ENCODE measurements around the gene SLC39A6. TPM values are rescaled to one million over a fixed set of nuclear protein-coding genes. Genes with fewer than 3 reads are reported as not detected.
"Not testable (repeated sequence)": the region's sequence is repeated elsewhere in the genome, so short reads cannot be mapped to it uniquely, and the experiment has no call there.

SLC39A6 gene
- total RNA-seq, 4 donors from 2014 or later: 15.4 to 55.2 (median 43.6) TPM

DNA sequence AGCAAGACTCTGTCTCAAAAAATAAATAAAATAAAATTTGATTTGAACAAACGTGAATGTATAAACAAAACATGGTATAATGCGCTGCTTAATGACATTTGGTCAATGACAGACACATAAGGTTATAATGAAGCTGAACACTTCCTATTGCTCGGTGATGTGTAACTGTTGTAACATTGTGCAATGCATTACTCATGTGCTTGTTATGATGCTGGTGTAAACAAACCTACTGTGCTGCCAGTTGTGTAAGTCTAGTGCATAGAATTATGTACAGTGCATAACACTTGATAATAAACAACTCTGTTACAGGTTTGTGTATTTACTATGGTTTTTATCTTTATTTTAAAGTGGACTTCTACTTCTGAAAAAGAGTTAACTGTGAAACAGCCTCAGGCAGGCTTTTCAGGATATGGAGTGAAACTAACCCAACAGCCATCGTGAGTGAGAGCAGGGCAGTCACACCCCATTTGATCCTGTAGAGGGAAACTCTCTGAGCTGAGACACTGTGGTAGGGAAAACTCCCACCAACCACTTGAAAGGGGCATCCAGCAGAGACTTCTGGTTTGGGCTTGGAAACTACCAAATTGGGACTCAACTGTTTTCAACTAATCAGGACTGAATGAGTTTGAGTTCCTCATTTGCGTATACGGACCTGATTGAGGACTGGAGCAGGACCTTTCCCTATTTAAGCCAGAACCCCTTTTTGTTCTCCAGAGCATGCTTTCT, 53.1 kb downstream of the SLC39A6 start:
- intact Hi-C loops (cut with DNase I): no loop called here
- H3K27ac ChIP-seq: no peak overlapping the region
- WGBS, 2 donors: 56% methylated on average over 6 of the region's 6 CpGs
- H3K4me1 ChIP-seq: peaks cover 0 to 5% (median 0%) of the 10 kb centered on the region in 3 donors
- peaks cover 0 to 4% (median 0%) of the 10 kb centered on the region in 4 donors for H3K27me3 ChIP-seq
- TF ChIP-seq, protein P1, sequence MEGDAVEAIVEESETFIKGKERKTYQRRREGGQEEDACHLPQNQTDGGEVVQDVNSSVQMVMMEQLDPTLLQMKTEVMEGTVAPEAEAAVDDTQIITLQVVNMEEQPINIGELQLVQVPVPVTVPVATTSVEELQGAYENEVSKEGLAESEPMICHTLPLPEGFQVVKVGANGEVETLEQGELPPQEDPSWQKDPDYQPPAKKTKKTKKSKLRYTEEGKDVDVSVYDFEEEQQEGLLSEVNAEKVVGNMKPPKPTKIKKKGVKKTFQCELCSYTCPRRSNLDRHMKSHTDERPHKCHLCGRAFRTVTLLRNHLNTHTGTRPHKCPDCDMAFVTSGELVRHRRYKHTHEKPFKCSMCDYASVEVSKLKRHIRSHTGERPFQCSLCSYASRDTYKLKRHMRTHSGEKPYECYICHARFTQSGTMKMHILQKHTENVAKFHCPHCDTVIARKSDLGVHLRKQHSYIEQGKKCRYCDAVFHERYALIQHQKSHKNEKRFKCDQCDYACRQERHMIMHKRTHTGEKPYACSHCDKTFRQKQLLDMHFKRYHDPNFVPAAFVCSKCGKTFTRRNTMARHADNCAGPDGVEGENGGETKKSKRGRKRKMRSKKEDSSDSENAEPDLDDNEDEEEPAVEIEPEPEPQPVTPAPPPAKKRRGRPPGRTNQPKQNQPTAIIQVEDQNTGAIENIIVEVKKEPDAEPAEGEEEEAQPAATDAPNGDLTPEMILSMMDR (IDR thresholded peaks at IDR 0.05): no peak
- no peak for TF ChIP-seq POLR2A (IDR thresholded peaks at IDR 0.05)
- H3K36me3 ChIP-seq: no peaks in the 10 kb centered on the region
- DNase-seq: no peak
- peaks cover 0 to 4% (median under 1%) of the 10 kb centered on the region in 3 donors for H3K9me3 ChIP-seq
- H3K4me3 ChIP-seq: no peak overlapping the region

DNA sequence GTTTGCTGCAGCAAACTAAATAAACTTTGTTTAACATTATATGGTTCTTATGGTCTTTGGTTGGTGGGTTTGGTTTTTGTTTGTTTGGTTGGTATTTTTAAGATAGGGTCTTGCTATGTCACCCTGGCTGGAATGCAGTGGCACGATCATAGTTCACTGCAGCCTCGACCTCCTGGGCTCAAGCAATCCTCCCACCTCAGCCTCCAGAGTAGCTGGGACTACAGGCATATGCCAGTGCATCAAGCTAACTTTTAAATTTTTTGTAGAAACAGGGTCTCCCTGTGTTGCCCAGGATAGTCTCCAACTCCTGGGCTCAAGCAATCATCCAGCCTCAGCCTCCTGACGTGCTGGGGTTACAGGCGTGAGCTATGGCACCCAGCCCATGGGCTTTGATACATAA, 54.7 kb downstream of the SLC39A6 start:
- H3K4me3 ChIP-seq: no peak overlapping the region
- DNase-seq: no peak
- no peak overlapping the region for H3K27ac ChIP-seq
- H3K4me1 ChIP-seq: peaks cover 0 to 5% (median 0%) of the 10 kb centered on the region in 3 donors
- intact Hi-C loops (cut with DNase I): no loop called here
- peaks cover 0 to 9% (median 0%) of the 10 kb centered on the region in 4 donors for H3K27me3 ChIP-seq
- 79 to 85% methylated on average over 4 of the region's 4 CpGs for WGBS, 2 donors
- H3K36me3 ChIP-seq: no peaks in the 10 kb centered on the region
- no peak for TF ChIP-seq POLR2A (IDR thresholded peaks at IDR 0.05)
- TF ChIP-seq, protein P1 (IDR thresholded peaks at IDR 0.05): no peak
- H3K9me3 ChIP-seq: no peaks in the 10 kb centered on the region

DNA sequence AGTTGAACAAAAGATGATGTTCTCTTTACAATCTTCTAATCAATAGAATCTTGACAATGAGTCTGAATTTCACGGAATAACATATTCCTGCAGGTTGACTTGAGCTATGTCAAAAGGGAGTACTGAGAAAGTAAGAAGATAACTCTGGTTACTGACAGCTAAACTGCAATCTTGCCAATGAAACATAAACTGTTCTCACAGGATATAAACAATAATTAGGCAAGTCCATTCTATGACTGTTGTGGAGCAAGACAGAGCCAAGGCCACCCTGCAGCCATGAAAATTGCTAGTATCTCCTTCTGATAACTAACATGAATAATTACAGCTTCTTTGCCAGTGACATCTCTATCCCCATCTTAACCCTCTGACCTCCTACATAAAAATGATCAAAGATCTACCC, 55.5 kb downstream of the SLC39A6 start:
- Histone ChIP-seq H3K27me3 (peaks cover 0 to 9% (median 0%) of the 10 kb centered on the region in 4 donors), H3K9me3 (no peaks in the 10 kb centered on the region), H3K4me3 (no peak overlapping the region), H3K36me3 (no peaks in the 10 kb centered on the region), H3K4me1 (peaks cover 0 to 5% (median 0%) of the 10 kb centered on the region in 3 donors), H3K27ac (no peak overlapping the region)
- intact Hi-C loops (cut with DNase I): no loop called here
- TF ChIP-seq POLR2A (IDR thresholded peaks at IDR 0.05): no peak
- TF ChIP-seq, protein P1 (IDR thresholded peaks at IDR 0.05): no peak
- no peak for DNase-seq
- WGBS, 2 donors: 79 to 87% methylated on average over 1 of the region's 1 CpG

DNA sequence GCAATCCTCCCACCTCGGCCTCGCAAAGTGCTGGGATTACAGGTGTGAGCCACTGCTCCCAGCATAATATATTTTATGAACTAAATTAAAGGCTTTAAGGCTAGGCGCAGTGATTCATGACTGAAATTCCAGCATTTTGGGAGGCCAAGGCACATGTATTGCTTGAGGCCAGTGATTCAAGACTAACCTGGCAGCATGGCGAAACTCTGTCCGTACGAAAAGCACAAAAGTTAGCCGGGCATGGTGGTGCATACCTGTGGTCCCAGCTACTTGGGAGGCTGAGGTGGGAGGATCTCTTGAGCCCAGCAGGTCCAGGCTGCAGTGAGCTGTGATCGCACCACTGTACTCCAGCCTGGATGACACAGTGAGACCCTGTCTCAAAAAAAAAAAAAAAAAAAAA, 56.7 kb downstream of the SLC39A6 start:
- DNase-seq; H3K4me3 ChIP-seq; H3K27me3 ChIP-seq; H3K27ac ChIP-seq; H3K9me3 ChIP-seq; H3K36me3 ChIP-seq; intact Hi-C loops (cut with DNase I); H3K4me1 ChIP-seq: not testable (repeated sequence)
- 95% methylated on average over 6 to 8 of the region's 8 CpGs for WGBS, 2 donors

DNA sequence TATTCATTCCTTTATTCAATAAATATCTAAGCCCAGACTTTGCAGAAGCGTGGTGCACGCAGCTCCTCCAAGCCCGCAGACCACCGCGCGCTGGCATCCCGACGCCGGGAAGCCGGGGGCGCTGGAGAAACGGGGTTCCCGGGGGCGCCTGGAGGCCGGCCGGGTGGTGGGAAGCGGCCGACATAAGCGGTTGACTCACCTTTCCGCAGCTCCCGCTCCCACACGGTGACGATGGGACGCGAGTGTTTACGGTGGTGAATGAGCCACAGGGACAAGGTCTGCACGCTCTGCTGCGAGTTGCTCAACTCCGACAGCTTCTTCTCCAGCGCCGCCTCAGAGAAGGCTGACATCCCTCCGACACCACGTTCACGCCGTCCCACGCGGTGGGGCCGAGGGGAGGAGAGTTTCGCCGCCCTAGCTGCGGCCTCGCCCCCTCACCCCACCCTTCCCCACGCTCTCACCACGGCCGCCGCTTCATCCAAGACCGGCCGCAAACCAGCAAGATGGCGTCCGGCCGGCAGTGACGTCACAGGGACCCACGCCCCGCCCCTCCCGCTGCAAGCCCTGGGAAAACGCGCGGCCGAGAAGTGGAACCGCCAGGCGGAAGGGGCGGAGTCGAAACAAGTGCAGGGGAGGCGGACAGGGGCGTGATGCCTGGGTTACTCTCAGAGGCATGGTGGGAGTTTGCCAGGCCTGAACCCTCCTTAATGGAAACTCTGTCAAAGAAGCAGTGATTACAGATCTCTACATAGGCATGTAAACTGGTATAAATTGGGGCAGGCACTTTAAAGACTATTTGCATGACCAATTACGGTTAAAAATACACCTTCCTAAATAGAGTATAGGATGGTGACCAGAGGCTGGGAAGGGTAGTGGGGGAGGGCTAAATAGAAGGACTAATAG, 61.8 kb downstream of the SLC39A6 start, which contains the start of gene RPRD1A:
Gene RPRD1A, minus strand, starts transcription at position 505 of the 903 bp plus-strand sequence. Its CDS starts 155 bp downstream, at position 350.
- Histone ChIP-seq H3K4me1 (peaks cover 7 to 24% (median 9%) of the 10 kb centered on the region in 3 donors), H3K4me3 (peak within 1 kb of the TSS; percentile 60 to 97 (median 86)), H3K9me3 (no peaks in the 10 kb centered on the region), H3K27me3 (peaks cover 0 to 5% (median 0%) of the 10 kb centered on the region in 4 donors), H3K27ac (peak within 1 kb of the TSS; percentile 86 to 96 (median 94)), H3K36me3 (peaks cover 0 to 5% (median 0%) of the 10 kb centered on the region in 3 donors)
- 1 to 4% methylated on average over 6 to 39 of the region's 66 CpGs for WGBS, 2 donors
- intact Hi-C loops (cut with DNase I): no loop called here
- DNase-seq: peak; percentile 83
- peak in 2 of 4 donors; percentile 43 to 66 for TF ChIP-seq POLR2A (IDR thresholded peaks at IDR 0.05)
- TF ChIP-seq, protein P1 (IDR thresholded peaks at IDR 0.05): peak in 1 of 6 experiments; percentile 24

All from esophagus squamous epithelium (tissue), 5 donors.